ENCODE data around the gene HOXA3. TPM values are rescaled to one million over a fixed set of nuclear protein-coding genes. Genes with fewer than 3 reads are reported as not detected.
A peak's percentile ranks its signal among the peaks of the same experiment; 100 is the strongest.

HOXA3 gene
- total RNA-seq, 6 donors from 2014 or later = 0.20 to 11.4 (median 3.5) TPM

- peak overlapping the region in 3 of 4 donors; percentile 49 to 74 (median 62) for H3K4me3 ChIP-seq
- peak overlapping the region; percentile 84 to 95 (median 88) for H3K27ac ChIP-seq
- no peaks in the 10 kb centered on the region for H3K9me3 ChIP-seq
- H3K4me1 ChIP-seq = peaks cover 11 to 37% (median 16%) of the 10 kb centered on the region in 4 donors
- TF ChIP-seq POLR2A (IDR thresholded peaks at IDR 0.05) = no peak
- TF ChIP-seq POLR2AphosphoS5 (IDR thresholded peaks at IDR 0.05) = no peak
- no peak for TF ChIP-seq CTCF (IDR thresholded peaks at IDR 0.05)
- no peak for TF ChIP-seq EP300 (IDR thresholded peaks at IDR 0.05)
- peaks cover 0 to 34% (median 13%) of the 10 kb centered on the region in 4 donors for H3K27me3 ChIP-seq
- no peak for ATAC-seq (ENCODE audit: low FRiP score in 2 of 2)
- H3K36me3 ChIP-seq = no peaks in the 10 kb centered on the region
- 40 to 53% methylated on average over 37 to 47 of the region's 47 CpGs for WGBS, 2 donors
- DNase-seq = peak in 1 of 2 donors; percentile 85
These were observed 7.0 kb downstream of the HOXA3 start for GRCh38 chr7:27145165-27145913.

- peak overlapping the region in 3 of 4 donors; percentile 49 to 74 (median 62) for H3K4me3 ChIP-seq
- DNase-seq (peak in 1 of 2 donors; percentile 85), ATAC-seq (ENCODE audit: low FRiP score in 2 of 2) (no peak)
- TF ChIP-seq EP300 (IDR thresholded peaks at IDR 0.05) (no peak), CTCF (IDR thresholded peaks at IDR 0.05) (no peak), POLR2A (IDR thresholded peaks at IDR 0.05) (no peak), POLR2AphosphoS5 (IDR thresholded peaks at IDR 0.05) (no peak)
- peaks cover 0 to 29% (median 13%) of the 10 kb centered on the region in 4 donors for H3K27me3 ChIP-seq
- peak overlapping the region; percentile 84 to 95 (median 88) for H3K27ac ChIP-seq
- 12 to 38% methylated on average over 9 to 31 of the region's 31 CpGs for WGBS, 2 donors
- no peaks in the 10 kb centered on the region for H3K9me3 ChIP-seq
- H3K4me1 ChIP-seq = peaks cover 10 to 32% (median 13%) of the 10 kb centered on the region in 4 donors
- no peaks in the 10 kb centered on the region for H3K36me3 ChIP-seq
These were observed 7.6 kb downstream of the HOXA3 start for GRCh38 chr7:27144781-27145164.

GRCh38 chr7:27143950-27144780 lies 8.2 kb downstream of the HOXA3 start:
- WGBS, 2 donors = 29 to 41% methylated on average over 40 of the region's 40 CpGs
- H3K4me3 ChIP-seq = peak overlapping the region in 3 of 4 donors; percentile 49 to 74 (median 62)
- TF ChIP-seq CTCF (IDR thresholded peaks at IDR 0.05) (peak in 1 of 6 experiments; percentile 70), POLR2A (IDR thresholded peaks at IDR 0.05) (no peak)
- H3K27ac ChIP-seq = peak overlapping the region; percentile 84 to 95 (median 88)
- no peak for DNase-seq
- H3K36me3 ChIP-seq = no peaks in the 10 kb centered on the region
- peaks cover 0 to 28% (median 12%) of the 10 kb centered on the region in 4 donors for H3K27me3 ChIP-seq
- ATAC-seq (ENCODE audit: low FRiP score in 2 of 2) = no peak
- peaks cover 10 to 32% (median 13%) of the 10 kb centered on the region in 4 donors for H3K4me1 ChIP-seq
- no peaks in the 10 kb centered on the region for H3K9me3 ChIP-seq

GRCh38 chr7:27143023-27143949 lies 9.1 kb downstream of the HOXA3 start, which contains the start of gene HOXA5:
Gene HOXA5, minus strand, starts transcription at chr7:27143681. Its CDS starts 74 bp downstream, at chr7:27143607.
- DNase-seq = peak; percentile 63 to 95
- Histone ChIP-seq H3K4me3 (peak within 1 kb of the TSS; percentile 47 to 74 (median 56)), H3K27me3 (peaks cover 0 to 22% (median 10%) of the 10 kb centered on the region in 4 donors)

More at GRCh38 chr7:27143023-27143949, 9.1 kb downstream of the HOXA3 start, which contains the start of gene HOXA5:
- Histone ChIP-seq H3K9me3 (no peaks in the 10 kb centered on the region), H3K27ac (peak within 1 kb of the TSS; percentile 94 to 98 (median 96)), H3K4me1 (peaks cover 9 to 32% (median 11%) of the 10 kb centered on the region in 4 donors), H3K36me3 (no peaks in the 10 kb centered on the region)
- 28 to 56% methylated on average over 53 to 61 of the region's 86 CpGs for WGBS, 2 donors
- peak; percentile 70 to 89 for ATAC-seq (ENCODE audit: low FRiP score in 2 of 2)
- TF ChIP-seq POLR2A (IDR thresholded peaks at IDR 0.05) (peak in 3 of 4 donors; percentile 47 to 85 (median 73)), EP300 (IDR thresholded peaks at IDR 0.05) (peak in 1 of 4 donors; percentile 26), CTCF (IDR thresholded peaks at IDR 0.05) (peak in 5 of 6 experiments; percentile 76 to 92 (median 83)), POLR2AphosphoS5 (IDR thresholded peaks at IDR 0.05) (peak; percentile 84 to 87)
